GM06990 (cell line): ENCODE data around the gene MSH4.
"Not testable (repeated sequence)": the region's sequence is repeated elsewhere in the genome, so short reads cannot be mapped to it uniquely, and the experiment has no call there.

Experiments
- DNase-seq: peaks from one replicate; pipeline ENCODE4 v3.0.0-alpha.2; 2011; ENCODE audit not compliant: insufficient read length; ENCODE audit errors: extremely low read depth
- H3K27me3 ChIP-seq: replicated peaks from 2 replicates; pipeline ENCODE4 v1.6.0; 2011; ENCODE audit warnings: low read length; ENCODE audit not compliant: control insufficient read depth, insufficient read depth
- H3K36me3 ChIP-seq: 2 replicates; pipeline ENCODE4 v1.5.1; 2011; ENCODE audit warnings: low read length; ENCODE audit not compliant: control insufficient read depth, insufficient read depth
- H3K4me3 ChIP-seq: replicated peaks from 2 replicates; pipeline ENCODE4 v1.5.1; 2011; ENCODE audit warnings: low read depth, mild to moderate bottlenecking, control low read depth, low read length
- CTCF ChIP-seq: IDR thresholded peaks from 2 replicates; pipeline ENCODE4 v1.5.1; 2011; ENCODE audit warnings: low read length, control low read depth, mild to moderate bottlenecking, inconsistent platforms; ENCODE audit not compliant: insufficient read depth, poor library complexity, severe bottlenecking

Gene MSH4

DNA sequence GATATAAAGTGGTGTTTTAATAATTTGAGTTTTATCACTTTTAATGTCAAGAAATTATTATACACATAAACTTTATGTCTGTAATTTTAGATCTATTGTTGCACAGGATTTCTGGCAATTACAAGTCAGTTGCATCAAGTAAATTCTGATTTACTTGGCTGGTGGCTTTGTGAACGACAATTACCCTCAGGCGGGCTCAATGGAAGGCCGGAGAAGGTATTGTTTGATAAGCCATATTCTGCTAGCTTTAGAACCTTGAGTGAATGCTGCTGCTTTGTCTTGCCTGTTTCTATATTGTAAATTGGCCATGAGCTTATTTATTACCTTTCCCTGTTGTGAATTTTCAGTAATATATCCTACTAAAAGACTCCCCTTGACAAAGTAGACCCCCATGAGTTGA lies 4.6 kb upstream of the MSH4 start:
- DNase-seq, result no peak
- Histone ChIP-seq H3K36me3 (peaks cover 18% of the 10 kb centered on the region), H3K27me3 (no peaks in the 10 kb centered on the region), H3K4me3 (no peak overlapping the region)
- no peak for TF ChIP-seq CTCF

- no peak for TF ChIP-seq CTCF
- H3K27me3 ChIP-seq, result no peaks in the 10 kb centered on the region
- DNase-seq, result no peak
- peaks cover 18% of the 10 kb centered on the region for H3K36me3 ChIP-seq
- H3K4me3 ChIP-seq, result no peak overlapping the region
Observed at GRCh38 chr1:75794382-75794781, 2.3 kb upstream of the MSH4 start.

- no peak for DNase-seq
- no peak for TF ChIP-seq CTCF
- Histone ChIP-seq H3K27me3 (no peaks in the 10 kb centered on the region), H3K36me3 (peaks cover 16% of the 10 kb centered on the region), H3K4me3 (no peak overlapping the region)
Observed at GRCh38 chr1:75795703-75796193, 934 bp upstream of the MSH4 start.

GRCh38 chr1:75797273-75797588 lies 549 bp downstream of the MSH4 start:
- DNase-seq, result no peak
- H3K36me3 ChIP-seq, result peaks cover 13% of the 10 kb centered on the region
- no peak for TF ChIP-seq CTCF
- H3K27me3 ChIP-seq, result no peaks in the 10 kb centered on the region
- H3K4me3 ChIP-seq, result no peak overlapping the region

DNA sequence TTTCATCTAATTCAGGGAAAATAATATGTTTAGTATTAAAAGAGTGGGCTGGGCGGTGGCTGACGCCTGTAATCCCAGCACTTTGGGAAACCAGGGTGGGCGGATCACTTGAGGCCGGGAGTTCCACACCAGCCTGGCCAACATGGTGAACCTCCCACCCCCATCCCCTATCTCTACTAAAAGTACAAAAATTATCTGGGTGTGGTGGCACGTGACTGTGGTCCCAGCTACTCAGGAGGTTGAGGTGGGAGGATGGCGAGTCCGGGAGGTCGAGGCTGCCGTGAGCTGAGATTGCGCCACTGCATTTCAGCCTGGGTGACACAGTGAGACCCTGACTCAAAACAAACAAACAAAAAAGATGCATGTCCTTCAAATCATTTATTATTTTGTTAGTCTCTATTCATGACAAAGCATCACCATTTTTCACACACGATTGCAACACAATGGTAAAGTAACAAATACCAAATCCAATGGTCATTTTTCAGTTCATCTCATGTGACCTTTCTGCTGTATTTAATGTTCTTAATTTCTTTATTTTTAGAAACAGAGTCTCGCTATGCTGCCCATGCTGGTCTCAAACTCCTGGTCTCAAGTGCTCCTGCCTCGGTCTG lies 1.0 kb downstream of the MSH4 start:
- peak; percentile 28 for DNase-seq
- Histone ChIP-seq H3K27me3 (no peaks in the 10 kb centered on the region), H3K4me3 (no peak overlapping the region), H3K36me3 (peaks cover 10% of the 10 kb centered on the region)
- no peak for TF ChIP-seq CTCF

GRCh38 chr1:75801480-75801879 lies 4.8 kb downstream of the MSH4 start:
- H3K36me3 ChIP-seq, H3K4me3 ChIP-seq, H3K27me3 ChIP-seq, DNase-seq: not testable (repeated sequence)
